SU-DHL-6 (cell line): ENCODE measurements around the gene KLF13.

Source experiments
- CTCF ChIP-seq: fragments of 200-600 bp; sonication (generic); IDR thresholded peaks from one replicate; pipeline ENCODE4 v1.5.1; 2017; ENCODE audit warnings: antibody characterized with exemption, mild to moderate bottlenecking, low read length, moderate library complexity; ENCODE audit not compliant: insufficient read depth, poor library complexity, severe bottlenecking
- EZH2phosphoT487 ChIP-seq: fragments of 200-600 bp; sonication (generic), shearing (Covaris generic); conservative IDR thresholded peaks from 2 replicates; pipeline ENCODE4 v1.6.1; 2018; ENCODE audit warnings: mild to moderate bottlenecking, antibody characterized with exemption, low read length, moderate library complexity, mixed read lengths

DNA sequence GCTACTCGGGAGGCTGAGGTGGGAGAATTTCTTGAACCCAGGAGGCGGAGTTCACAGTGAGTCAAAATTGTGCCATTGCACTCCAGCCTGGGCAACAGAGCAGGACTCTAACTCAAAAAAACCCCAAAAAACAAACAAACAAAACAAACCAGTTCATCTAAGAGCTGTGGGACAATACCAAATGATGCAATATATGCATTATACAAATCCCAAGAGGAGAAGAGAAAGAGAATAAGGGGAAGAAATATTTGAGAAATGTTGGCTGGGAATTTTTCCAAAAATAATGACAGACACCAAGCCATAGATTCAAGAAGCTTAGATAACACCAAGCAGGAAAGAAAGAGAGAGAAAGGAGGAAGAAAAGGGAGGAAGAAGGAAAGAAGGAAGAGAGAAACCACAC, 82.5 kb downstream of the KLF13 start:
- TF ChIP-seq CTCF (no peak), EZH2phosphoT487 (no peak)
